Loucy (cell line): ENCODE measurements around the gene UPK1A.

ENCODE experiments used
- H2AFZ ChIP-seq: fragments of 200-600 bp; sonication (generic); 2 replicates; pipeline ENCODE4 v1.6.0; 2016; ENCODE audit warnings: antibody characterized with exemption, mild to moderate bottlenecking, low read length, moderate library complexity
- H3F3A ChIP-seq: fragments of 200-600 bp; 2 replicates; pipeline ENCODE4 v1.6.0; 2016; ENCODE audit warnings: antibody characterized with exemption, low read depth, mild to moderate bottlenecking
- H3K27me3 ChIP-seq: fragments of 200-600 bp; sonication (generic); 2 replicates; pipeline ENCODE4 v1.6.1; 2014; ENCODE audit warnings: low read length, mild to moderate bottlenecking; ENCODE audit not compliant: insufficient read depth, poor library complexity, severe bottlenecking
- H3K36me3 ChIP-seq: fragments of 200-600 bp; sonication (generic); 2 replicates; pipeline ENCODE4 v1.6.1; 2016; ENCODE audit warnings: low read length; ENCODE audit not compliant: insufficient read depth
- H3K4me1 ChIP-seq: fragments of 200-600 bp; sonication (generic); 2 replicates; pipeline ENCODE4 v1.5.1; 2014; ENCODE audit warnings: low read length, mild to moderate bottlenecking; ENCODE audit not compliant: insufficient read depth, poor library complexity, severe bottlenecking
- H3K4me2 ChIP-seq: fragments of 200-600 bp; sonication (generic); 2 replicates; pipeline ENCODE4 v1.6.0; 2014; ENCODE audit warnings: antibody characterized with exemption, low read length, low read depth, mild to moderate bottlenecking; ENCODE audit not compliant: poor library complexity, severe bottlenecking
- H3K4me3 ChIP-seq: fragments of 200-600 bp; sonication (generic); 2 replicates; pipeline ENCODE4 v1.5.1; 2014; ENCODE audit warnings: low read length, mild to moderate bottlenecking, mixed read lengths; ENCODE audit not compliant: poor library complexity, severe bottlenecking
- H3K79me2 ChIP-seq: fragments of 200-600 bp; sonication (generic); 2 replicates; pipeline ENCODE4 v1.6.1; 2014; ENCODE audit warnings: low read length; ENCODE audit not compliant: insufficient read depth
- H3K9ac ChIP-seq: fragments of 200-600 bp; sonication (generic); 2 replicates; pipeline ENCODE4 v1.6.0; 2014; ENCODE audit warnings: mild to moderate bottlenecking, low read depth, low read length, moderate library complexity; ENCODE audit not compliant: poor library complexity, severe bottlenecking
- H3K9me2 ChIP-seq: fragments of 200-600 bp; sonication (generic); replicated peaks from 2 replicates; pipeline ENCODE4 v1.6.1; 2016; ENCODE audit warnings: low read depth, low read length, mixed read lengths
- H3K9me3 ChIP-seq: fragments of 200-600 bp; sonication (generic); 2 replicates; pipeline ENCODE4 v1.6.1; 2014; ENCODE audit warnings: mild to moderate bottlenecking, antibody characterized with exemption, low read length, low read depth; ENCODE audit not compliant: insufficient read depth
- H4K20me1 ChIP-seq: fragments of 200-600 bp; sonication (generic); 2 replicates; pipeline ENCODE4 v1.6.0; 2014; ENCODE audit warnings: antibody characterized with exemption, low read length, mild to moderate bottlenecking; ENCODE audit not compliant: insufficient read depth, poor library complexity, severe bottlenecking
- CTCF ChIP-seq: fragments of 200-600 bp; sonication (generic); conservative IDR thresholded peaks from 2 replicates; pipeline ENCODE4 v1.5.1; 2014; ENCODE audit warnings: mild to moderate bottlenecking, antibody characterized with exemption, low read length
- EZH2phosphoT487 ChIP-seq: fragments of 200-600 bp; IDR thresholded peaks from 2 replicates; pipeline ENCODE4 v1.6.1; 2018; ENCODE audit warnings: antibody characterized with exemption, mild to moderate bottlenecking, moderate library complexity, borderline replicate concordance

The UPK1A gene

GRCh38 chr19:35629332-35629633, 37.0 kb upstream of the UPK1A start:
- Histone ChIP-seq H3K4me2 (peak overlapping the region; percentile 100), H4K20me1 (peaks cover 5% of the 10 kb centered on the region), H3K36me3 (peaks cover 29% of the 10 kb centered on the region; the same call in 1 of the 2 replicates), H3K4me1 (peaks cover 13% of the 10 kb centered on the region), H3K9ac (peak overlapping the region; percentile 92), H3K79me2 (peaks cover 15% of the 10 kb centered on the region), H3K9me2 (no peaks in the 10 kb centered on the region), H3F3A (no peaks in the 10 kb centered on the region; the same call in 1 of the 2 replicates), H3K9me3 (no peaks in the 10 kb centered on the region), H3K27me3 (no peaks in the 10 kb centered on the region), H2AFZ (0 out of 2 replicates have a peak overlapping the region, but pooled peaks have one; percentile 48), H3K4me3 (peak overlapping the region; percentile 95)
- no peak for TF ChIP-seq CTCF
- TF ChIP-seq EZH2phosphoT487, result no peak

GRCh38 chr19:35633727-35634440, 32.4 kb upstream of the UPK1A start:
- Histone ChIP-seq H4K20me1 (peaks cover 5% of the 10 kb centered on the region), H3K9ac (no peak overlapping the region), H3K4me1 (peaks cover 5% of the 10 kb centered on the region), H3K9me2 (no peaks in the 10 kb centered on the region), H3K9me3 (no peaks in the 10 kb centered on the region), H2AFZ (no peak overlapping the region), H3F3A (no peaks in the 10 kb centered on the region), H3K36me3 (peaks cover 51% of the 10 kb centered on the region; the same call in 1 of the 2 replicates), H3K79me2 (peaks cover 14% of the 10 kb centered on the region), H3K27me3 (no peaks in the 10 kb centered on the region), H3K4me3 (no peak overlapping the region), H3K4me2 (no peak overlapping the region)
- TF ChIP-seq CTCF (no peak), EZH2phosphoT487 (no peak)

GRCh38 chr19:35636651-35637050, 29.7 kb upstream of the UPK1A start:
- Histone ChIP-seq H3K4me3 (no peak overlapping the region), H3K9me3 (no peaks in the 10 kb centered on the region), H3K36me3 (peaks cover 47% of the 10 kb centered on the region; the same call in 1 of the 2 replicates)

More at GRCh38 chr19:35636651-35637050, 29.7 kb upstream of the UPK1A start:
- Histone ChIP-seq H3K4me1 (no peaks in the 10 kb centered on the region), H3K9me2 (no peaks in the 10 kb centered on the region), H3K4me2 (no peak overlapping the region), H3K79me2 (no peaks in the 10 kb centered on the region), H3F3A (no peaks in the 10 kb centered on the region), H4K20me1 (no peaks in the 10 kb centered on the region), H2AFZ (no peak overlapping the region), H3K27me3 (no peaks in the 10 kb centered on the region), H3K9ac (no peak overlapping the region)
- TF ChIP-seq CTCF (no peak), EZH2phosphoT487 (no peak)
